ENCODE data around the gene GIPC1.
A peak's percentile ranks its signal among the peaks of the same experiment; 100 is the strongest.
"Not testable (repeated sequence)": the region's sequence is repeated elsewhere in the genome, so short reads cannot be mapped to it uniquely, and the experiment has no call there.

The GIPC1 gene, protein sequence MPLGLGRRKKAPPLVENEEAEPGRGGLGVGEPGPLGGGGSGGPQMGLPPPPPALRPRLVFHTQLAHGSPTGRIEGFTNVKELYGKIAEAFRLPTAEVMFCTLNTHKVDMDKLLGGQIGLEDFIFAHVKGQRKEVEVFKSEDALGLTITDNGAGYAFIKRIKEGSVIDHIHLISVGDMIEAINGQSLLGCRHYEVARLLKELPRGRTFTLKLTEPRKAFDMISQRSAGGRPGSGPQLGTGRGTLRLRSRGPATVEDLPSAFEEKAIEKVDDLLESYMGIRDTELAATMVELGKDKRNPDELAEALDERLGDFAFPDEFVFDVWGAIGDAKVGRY

DNA sequence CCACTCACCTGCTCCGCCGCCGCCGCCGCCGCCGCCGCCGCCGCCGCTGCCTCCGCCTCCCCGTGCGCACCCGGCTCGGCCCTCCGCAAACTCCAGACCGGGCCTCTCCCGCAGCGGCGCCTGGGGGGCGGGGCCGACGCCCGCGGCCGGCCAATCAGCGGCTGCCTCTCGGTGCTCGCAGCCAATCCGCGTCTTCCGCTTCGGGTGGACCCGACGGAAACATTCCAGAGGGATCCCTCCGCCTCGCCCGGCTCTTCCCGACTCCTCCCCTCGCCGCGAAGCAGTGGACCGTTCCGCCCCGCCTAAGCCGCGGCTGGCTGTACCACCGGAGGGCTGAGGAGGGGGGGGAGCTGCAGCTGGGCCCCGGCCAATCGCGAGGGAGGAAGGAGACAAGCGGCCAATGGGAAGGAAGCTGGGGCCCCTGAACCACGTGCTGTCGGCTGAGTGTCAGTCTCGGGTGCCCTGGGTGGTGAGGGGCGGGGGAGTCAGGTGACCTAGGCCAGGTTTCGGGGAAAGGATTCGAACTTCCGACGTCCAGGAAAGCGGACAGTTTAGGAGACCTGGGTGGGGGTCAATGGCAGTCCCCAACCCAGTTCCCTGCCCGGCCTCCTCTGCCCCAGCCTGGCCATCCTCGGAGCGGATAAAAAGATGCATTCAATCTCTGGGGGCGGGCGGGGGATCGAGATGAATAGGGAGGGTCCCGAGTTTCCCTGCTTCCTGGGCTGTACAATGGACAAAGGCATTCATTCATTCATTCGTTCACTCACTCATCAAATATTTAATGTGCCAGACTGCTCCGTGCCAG is at the start of gene GIPC1:
TSS of gene GIPC1 (minus strand) at position 99 of the 805 bp plus-strand sequence. CDS start 13,151 bp downstream, outside the sequence.
- Mint-ChIP-seq H3K27me3 (peaks cover 15% of the 10 kb centered on the region), H3K36me3 (ENCODE audit: low read depth) (peaks cover 6% of the 10 kb centered on the region), H3K9me3 (no peaks in the 10 kb centered on the region), H3K4me1 (ENCODE audit: low read depth) (peaks cover 34% of the 10 kb centered on the region), H3K4me3 (peak within 1 kb of the TSS; percentile 78), H3K27ac (peak within 1 kb of the TSS; percentile 70)
- intact Hi-C loops (cut with micrococcal nuclease), result no loop called here

DNA sequence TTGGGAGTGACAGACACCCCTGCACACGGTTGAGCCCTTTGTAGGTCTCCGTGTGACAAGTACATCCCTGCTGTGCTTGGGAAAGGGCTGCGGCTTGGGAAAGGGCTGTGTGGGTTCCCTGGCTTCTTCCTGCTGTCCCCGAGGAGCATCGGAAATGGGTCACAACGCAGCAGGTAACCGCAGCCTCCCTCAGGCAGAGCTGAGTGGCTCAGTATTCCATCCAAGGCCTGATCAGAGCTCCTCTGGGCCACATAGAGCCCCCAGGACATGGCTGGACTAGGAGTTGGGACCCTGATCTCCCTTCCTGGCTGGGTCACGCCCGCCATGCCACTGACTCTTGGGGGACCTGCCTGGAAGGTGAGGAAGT is 49.8 kb upstream of the GIPC1 start:
- H3K9me3 Mint-ChIP-seq, result no peaks in the 10 kb centered on the region
- H3K27ac Mint-ChIP-seq, result no peak overlapping the region
- H3K4me3 Mint-ChIP-seq, result no peak overlapping the region
- intact Hi-C loops (cut with micrococcal nuclease), result no loop called here
- H3K4me1 Mint-ChIP-seq (ENCODE audit: low read depth), result peaks cover 22% of the 10 kb centered on the region
- H3K36me3 Mint-ChIP-seq (ENCODE audit: low read depth), result peaks cover 75% of the 10 kb centered on the region
- no peaks in the 10 kb centered on the region for H3K27me3 Mint-ChIP-seq

DNA sequence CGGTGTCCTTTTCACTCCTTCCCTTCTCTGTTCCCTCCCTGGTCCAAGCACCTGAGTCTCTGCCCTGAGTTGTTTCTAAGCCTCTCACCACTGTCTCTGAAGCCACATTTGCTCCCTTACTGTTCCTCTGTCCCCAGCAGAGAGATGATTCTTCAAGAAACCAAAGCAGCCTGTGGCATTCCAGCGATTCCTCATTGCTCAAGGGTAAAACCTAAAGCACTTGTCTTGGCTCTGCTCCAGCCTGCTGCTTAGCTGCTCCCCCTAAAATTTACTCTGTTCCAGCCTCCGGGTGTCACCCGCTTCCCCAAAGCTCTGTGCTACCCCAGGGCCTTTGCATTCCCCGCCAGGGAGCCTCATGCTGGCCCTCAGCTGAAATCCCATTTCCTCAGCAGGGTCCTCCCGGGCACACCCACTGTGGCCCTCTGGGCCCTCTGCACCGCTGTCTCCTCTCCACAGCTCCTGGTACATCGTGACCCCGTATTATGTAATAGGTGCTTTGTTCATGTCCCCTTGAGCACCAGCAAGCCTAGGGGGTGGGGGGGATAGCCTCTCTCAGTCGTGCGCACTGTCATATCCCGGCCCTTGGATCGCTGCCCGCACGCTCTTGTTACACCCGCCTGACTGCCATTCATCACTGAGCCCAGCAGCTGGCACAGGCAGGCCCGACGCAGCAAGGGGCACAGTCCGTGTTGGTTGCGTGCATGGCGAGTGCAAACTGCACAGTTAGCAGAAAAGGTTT is 49.2 kb upstream of the GIPC1 start:
- Mint-ChIP-seq H3K27ac (no peak overlapping the region), H3K27me3 (no peaks in the 10 kb centered on the region), H3K4me3 (no peak overlapping the region), H3K36me3 (ENCODE audit: low read depth) (peaks cover 73% of the 10 kb centered on the region), H3K4me1 (ENCODE audit: low read depth) (peaks cover 18% of the 10 kb centered on the region), H3K9me3 (no peaks in the 10 kb centered on the region)
- intact Hi-C loops (cut with micrococcal nuclease), result no loop called here

DNA sequence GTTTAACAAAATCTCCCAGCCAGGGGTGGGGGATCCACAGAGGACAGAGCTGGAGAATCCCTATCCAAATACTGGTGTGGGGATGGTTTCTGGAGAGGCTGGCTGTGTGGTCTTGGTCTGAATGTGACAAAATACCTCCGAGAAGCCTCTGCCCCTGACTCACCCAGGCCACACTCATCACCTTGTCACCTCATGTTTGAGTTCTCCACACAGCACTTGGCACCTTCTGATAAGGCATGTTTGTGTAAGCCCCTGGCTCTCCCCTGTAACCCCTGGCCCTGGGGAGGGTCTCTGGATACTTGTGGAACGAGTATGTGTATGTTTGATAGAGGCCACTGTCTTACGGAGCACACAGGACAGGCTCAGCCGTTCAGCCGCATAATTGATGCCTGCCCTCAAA is 48.1 kb upstream of the GIPC1 start:
- peaks cover 70% of the 10 kb centered on the region for H3K36me3 Mint-ChIP-seq (ENCODE audit: low read depth)
- intact Hi-C loops (cut with micrococcal nuclease), result no loop called here
- H3K27ac Mint-ChIP-seq, result no peak overlapping the region
- H3K4me3 Mint-ChIP-seq, result no peak overlapping the region
- H3K27me3 Mint-ChIP-seq, result no peaks in the 10 kb centered on the region
- H3K4me1 Mint-ChIP-seq (ENCODE audit: low read depth), result peaks cover 17% of the 10 kb centered on the region
- H3K9me3 Mint-ChIP-seq, result no peaks in the 10 kb centered on the region

DNA sequence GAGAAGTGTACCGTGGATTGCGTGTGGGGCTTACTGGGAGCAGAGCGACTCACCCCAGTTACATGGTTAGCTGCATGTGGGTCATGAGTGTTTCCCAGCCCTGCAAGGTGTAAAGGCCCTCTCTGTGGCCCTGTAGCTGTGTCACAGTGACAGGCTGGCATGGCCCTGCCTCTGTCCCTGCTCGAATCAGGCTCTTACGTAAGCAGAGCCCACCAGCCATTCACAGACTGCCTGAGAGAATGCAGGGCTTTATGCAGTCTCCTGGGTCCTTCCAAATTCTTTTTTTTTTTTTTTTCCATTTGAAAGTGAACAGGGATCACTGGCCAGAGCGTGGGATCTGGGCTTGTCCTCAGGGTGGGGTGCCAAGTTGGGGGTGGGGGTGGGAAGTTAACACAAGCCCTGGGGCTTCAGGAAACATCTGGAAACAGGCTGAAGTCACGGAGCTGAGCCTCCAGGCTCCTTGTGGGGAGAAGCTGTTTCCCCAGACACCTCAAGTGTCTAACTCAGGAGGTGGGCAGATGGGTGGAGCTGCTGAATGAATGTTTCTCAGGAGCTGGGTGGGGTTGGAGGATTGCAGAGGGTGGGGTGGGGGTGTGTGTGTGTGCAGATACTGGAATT is 46.9 kb upstream of the GIPC1 start:
- Mint-ChIP-seq H3K36me3 (ENCODE audit: low read depth) (peaks cover 59% of the 10 kb centered on the region), H3K4me1 (ENCODE audit: low read depth) (peaks cover 17% of the 10 kb centered on the region), H3K27ac (no peak overlapping the region)

DNA sequence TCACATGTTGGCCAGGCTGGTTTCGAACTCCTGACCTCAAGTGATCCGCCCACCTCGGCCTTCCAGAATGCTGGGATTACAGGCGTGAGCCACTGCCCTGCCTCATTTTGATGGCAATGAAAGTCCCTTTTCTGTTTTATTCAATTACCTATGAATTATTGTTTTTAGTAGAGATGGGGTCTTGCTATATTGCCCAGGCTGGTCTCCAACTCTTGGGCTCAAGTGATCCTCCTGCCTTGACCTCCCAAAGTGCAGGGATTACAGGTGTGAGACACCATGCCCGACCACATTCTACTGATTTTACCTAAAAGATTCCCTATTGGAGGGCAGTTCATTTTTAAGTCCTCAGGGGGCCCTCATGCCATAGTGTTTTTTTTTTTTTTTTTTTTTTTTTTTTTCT is 46.1 kb upstream of the GIPC1 start:
- H3K36me3 Mint-ChIP-seq (ENCODE audit: low read depth), result peaks cover 54% of the 10 kb centered on the region
- intact Hi-C loops (cut with micrococcal nuclease); H3K4me3 Mint-ChIP-seq; H3K9me3 Mint-ChIP-seq; H3K27me3 Mint-ChIP-seq; H3K27ac Mint-ChIP-seq: not testable (repeated sequence)
- peaks cover 24% of the 10 kb centered on the region for H3K4me1 Mint-ChIP-seq (ENCODE audit: low read depth)

More for the DNA sequence above, 46.9 kb upstream of the GIPC1 start:
- no peaks in the 10 kb centered on the region for H3K9me3 Mint-ChIP-seq
- no peak overlapping the region for H3K4me3 Mint-ChIP-seq
- no peaks in the 10 kb centered on the region for H3K27me3 Mint-ChIP-seq
- intact Hi-C loops (cut with micrococcal nuclease), result no loop called here

DNA sequence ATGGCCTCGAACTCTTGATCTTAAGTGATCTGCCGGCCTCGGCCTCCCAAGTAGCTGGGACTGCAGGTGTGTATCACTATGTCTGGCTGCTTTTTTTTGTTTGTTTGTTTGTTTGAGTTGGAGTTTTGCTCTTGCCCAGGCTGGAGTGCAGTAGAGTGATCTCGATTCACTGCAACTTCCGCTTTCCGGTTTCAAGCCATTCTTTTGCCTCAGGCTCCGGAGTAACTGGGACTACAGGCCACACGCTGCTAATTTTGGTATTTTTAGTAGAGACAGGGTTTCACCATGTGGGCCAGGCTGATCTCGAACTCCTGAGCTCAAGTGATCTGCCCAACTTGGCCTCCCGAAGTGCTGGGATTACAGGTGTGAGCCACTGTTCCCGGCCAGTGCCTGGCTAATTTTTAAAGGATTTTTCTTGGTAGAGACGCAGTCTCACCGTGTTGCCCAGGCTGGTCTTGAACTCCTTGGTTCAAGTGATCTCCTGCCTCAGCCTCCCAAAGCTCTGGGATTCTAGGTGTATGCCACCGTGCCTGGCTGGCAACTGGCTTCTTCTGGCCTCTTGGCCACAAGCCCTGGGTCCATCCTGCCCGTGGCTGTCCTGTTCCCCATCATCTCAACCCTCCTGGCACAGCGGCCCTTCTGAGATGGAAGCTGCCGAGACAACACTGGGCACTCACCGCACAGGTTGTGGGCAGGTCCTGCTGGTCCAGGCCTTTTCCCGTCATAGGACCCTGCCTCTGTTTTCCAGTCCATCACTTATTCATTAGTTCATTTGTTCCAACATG is 45.0 kb upstream of the GIPC1 start:
- Mint-ChIP-seq H3K27me3 (no peaks in the 10 kb centered on the region), H3K27ac (peak overlapping the region; percentile 25), H3K4me3 (no peak overlapping the region), H3K9me3 (no peaks in the 10 kb centered on the region), H3K36me3 (ENCODE audit: low read depth) (peaks cover 44% of the 10 kb centered on the region), H3K4me1 (ENCODE audit: low read depth) (peaks cover 29% of the 10 kb centered on the region)
- intact Hi-C loops (cut with micrococcal nuclease), result no loop called here

DNA sequence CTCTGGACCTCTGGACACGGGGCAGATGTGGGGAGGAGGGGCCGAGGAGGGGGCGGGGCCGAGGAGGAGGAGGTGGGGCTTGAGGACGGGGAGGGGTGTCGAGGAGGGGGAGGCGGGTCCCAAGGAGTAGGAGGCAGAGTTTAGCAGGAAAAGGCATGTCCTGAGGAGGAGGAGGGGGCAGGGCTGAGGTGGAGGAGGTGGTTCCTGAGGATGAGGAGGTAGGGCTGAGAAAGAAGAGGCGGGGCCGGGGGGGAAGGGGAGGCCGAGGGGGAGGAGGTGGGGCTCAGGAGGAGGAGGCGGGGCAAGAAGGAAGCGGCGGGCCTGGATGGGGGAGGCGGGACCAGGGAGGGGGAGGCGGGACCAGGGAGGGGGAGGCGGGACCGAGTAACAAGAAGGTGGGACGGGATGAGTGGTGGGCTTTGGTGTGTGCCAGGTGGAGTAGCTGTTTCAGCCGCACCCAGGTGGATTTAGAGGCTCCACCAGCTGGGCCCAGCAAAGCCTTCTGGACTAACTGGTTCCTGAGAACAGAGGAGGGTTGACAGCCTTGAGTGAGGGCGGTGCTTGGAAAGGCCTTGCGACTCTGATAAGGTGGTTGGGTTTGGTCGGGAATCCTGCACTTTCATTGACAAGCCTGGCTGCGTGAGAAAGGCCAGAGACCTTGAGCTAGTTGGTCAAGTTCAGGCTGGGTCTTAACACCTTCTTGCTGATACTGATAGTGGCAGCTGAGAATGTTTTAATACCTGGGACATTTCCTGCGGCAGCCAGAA is 41.2 kb upstream of the GIPC1 start:
- Mint-ChIP-seq H3K4me3 (no peak overlapping the region), H3K27ac (no peak overlapping the region), H3K9me3 (no peaks in the 10 kb centered on the region), H3K36me3 (ENCODE audit: low read depth) (peaks cover 35% of the 10 kb centered on the region), H3K27me3 (no peaks in the 10 kb centered on the region), H3K4me1 (ENCODE audit: low read depth) (peaks cover 35% of the 10 kb centered on the region)
- intact Hi-C loops (cut with micrococcal nuclease), result no loop called here

DNA sequence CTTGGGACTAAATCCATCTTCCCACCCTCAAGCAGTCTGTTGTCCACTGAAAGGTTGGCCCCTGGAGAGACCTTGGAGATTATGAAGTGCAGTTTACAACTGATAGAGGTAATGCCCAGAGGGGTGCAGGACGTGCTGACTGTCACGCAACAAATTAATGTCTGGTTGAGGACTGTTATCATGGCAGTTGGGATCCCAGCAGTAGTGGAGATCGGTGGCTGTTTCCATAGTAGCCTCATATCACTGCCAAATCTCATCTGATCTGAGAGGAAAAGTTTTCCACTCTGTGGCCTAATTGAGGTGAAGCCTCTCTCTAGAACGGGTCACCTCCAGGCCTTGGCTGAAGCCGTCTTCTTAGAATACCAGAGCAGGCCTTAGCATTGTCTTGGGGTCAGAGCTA is 37.5 kb upstream of the GIPC1 start:
- Mint-ChIP-seq H3K4me3 (no peak overlapping the region), H3K4me1 (ENCODE audit: low read depth) (peaks cover 50% of the 10 kb centered on the region), H3K9me3 (no peaks in the 10 kb centered on the region), H3K27ac (peak overlapping the region; percentile 94), H3K36me3 (ENCODE audit: low read depth) (peaks cover 26% of the 10 kb centered on the region), H3K27me3 (no peaks in the 10 kb centered on the region)
- intact Hi-C loops (cut with micrococcal nuclease), result no loop called here

DNA sequence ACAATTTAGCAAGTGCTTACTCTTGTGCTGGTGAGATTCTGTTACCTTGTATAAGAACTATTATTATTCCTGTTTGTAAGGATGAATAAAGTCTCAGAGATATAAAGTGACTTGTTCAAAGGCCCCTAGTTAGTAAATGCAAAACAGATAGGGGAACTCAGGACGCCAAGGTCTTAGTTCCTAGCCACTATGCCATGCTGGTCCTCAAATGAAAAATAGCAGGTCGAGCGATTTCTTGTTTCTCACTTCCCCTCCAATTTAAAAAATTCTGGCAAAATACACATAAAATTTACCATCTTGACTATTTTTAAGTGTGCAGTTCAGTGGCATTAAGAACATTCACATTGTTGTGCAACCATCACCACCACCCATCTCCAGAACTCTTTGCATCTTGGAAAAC is 34.6 kb upstream of the GIPC1 start:
- peak overlapping the region; percentile 94 for H3K27ac Mint-ChIP-seq
- H3K4me1 Mint-ChIP-seq (ENCODE audit: low read depth), result peaks cover 40% of the 10 kb centered on the region

DNA sequence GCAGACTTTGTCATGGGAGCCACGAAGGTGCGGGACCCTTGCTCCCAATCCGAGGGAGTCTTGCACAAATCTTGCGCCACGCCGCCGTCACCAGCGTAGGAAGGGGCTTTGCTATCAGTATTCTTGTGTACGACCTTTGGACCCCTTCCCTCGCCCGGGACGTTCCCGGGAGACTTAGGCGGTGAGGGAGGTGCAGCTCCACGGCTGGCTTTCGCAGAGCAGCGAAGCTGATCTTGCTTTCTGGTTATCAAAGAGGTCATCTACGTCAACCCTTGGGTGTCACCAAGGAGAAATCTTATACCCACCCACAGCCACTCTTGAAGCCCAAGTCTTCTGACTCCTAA is 34.0 kb upstream of the GIPC1 start:
- Mint-ChIP-seq H3K4me1 (ENCODE audit: low read depth) (peaks cover 39% of the 10 kb centered on the region), H3K9me3 (no peaks in the 10 kb centered on the region), H3K36me3 (ENCODE audit: low read depth) (peaks cover 26% of the 10 kb centered on the region), H3K4me3 (peak overlapping the region; percentile 100), H3K27ac (peak overlapping the region; percentile 94), H3K27me3 (no peaks in the 10 kb centered on the region)
- intact Hi-C loops (cut with micrococcal nuclease), result no loop called here

More for the DNA sequence above, 34.6 kb upstream of the GIPC1 start:
- intact Hi-C loops (cut with micrococcal nuclease), result no loop called here
- Mint-ChIP-seq H3K36me3 (ENCODE audit: low read depth) (peaks cover 26% of the 10 kb centered on the region), H3K9me3 (no peaks in the 10 kb centered on the region), H3K27me3 (no peaks in the 10 kb centered on the region), H3K4me3 (peak overlapping the region; percentile 55)

DNA sequence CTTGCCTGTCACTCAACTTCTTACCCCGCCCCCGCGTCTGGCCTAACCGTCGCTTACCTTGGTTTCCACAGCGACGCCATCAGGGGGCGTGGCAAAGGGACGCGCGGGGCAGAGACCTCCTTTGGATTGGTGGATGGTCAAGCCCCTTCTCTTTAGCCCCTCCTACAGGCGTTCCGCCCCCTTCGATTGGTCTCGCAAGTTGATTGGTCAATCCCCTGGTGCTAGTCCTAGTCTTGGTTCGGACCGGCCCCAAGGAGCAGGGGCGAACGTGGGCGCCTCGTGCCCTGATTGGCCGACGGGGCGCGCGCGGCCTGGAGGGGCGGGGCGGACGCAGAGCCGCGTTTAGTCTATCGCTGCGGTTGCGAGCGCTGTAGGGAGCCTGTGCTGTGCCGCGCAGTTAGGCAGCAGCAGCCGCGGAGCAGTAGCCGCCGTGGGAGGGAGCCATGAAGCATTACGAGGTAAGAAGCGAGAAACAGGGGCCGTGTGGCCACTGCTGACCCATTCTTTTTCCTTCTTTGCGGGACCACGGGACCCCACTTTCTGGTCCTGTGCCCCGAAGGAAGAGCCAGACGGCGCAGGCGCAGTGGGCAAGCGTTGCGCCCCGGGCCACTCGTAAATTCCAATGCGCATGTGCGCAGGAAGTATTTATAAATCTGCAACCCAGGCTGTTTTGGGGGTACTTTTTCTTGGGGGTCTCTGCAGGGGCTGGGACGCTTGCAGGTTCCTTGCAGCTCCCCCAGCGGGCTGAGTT is 33.5 kb upstream of the GIPC1 start, which contains the start of gene TECR:
TSS of gene TECR (plus strand) at position 341 of the 751 bp plus-strand sequence. CDS start at position 444, 103 bp downstream.
- Mint-ChIP-seq H3K4me3 (peak within 1 kb of the TSS; percentile 100), H3K36me3 (ENCODE audit: low read depth) (peaks cover 20% of the 10 kb centered on the region), H3K27ac (peak within 1 kb of the TSS; percentile 94), H3K9me3 (no peaks in the 10 kb centered on the region), H3K4me1 (ENCODE audit: low read depth) (peaks cover 35% of the 10 kb centered on the region), H3K27me3 (no peaks in the 10 kb centered on the region)
- intact Hi-C loops (cut with micrococcal nuclease), result loop anchor here (1.0 kb wide), 1 partner anchor 11 kb away; the partner anchor contains the start of gene DNAJB1

Measured in dendritic cell treated with granulocyte-macrophage colony-stimulating factor and Interleukin-4, amounts not matched to agents 40 ng/mL and 50 ng/mL, for 4 days (primary cell).